SU-DHL-6 (cell line): ENCODE results near the gene PXDC1.

Source experiments
- H2AFZ ChIP-seq: fragments of 200-600 bp; sonication (generic); 2 replicates; pipeline ENCODE4 v1.6.1; 2014; ENCODE audit warnings: low read depth, mild to moderate bottlenecking, moderate library complexity, mixed read lengths, antibody characterized with exemption, low read length; ENCODE audit not compliant: severe bottlenecking
- H3F3A ChIP-seq: fragments of 200-600 bp; shearing (Covaris generic); 2 replicates; pipeline ENCODE4 v1.6.0; 2016; ENCODE audit warnings: antibody characterized with exemption, mild to moderate bottlenecking; ENCODE audit not compliant: insufficient read depth
- H3K27ac ChIP-seq: fragments of 200-600 bp; sonication (generic); 2 replicates; pipeline ENCODE4 v1.5.1; 2016; ENCODE audit warnings: low read depth, mild to moderate bottlenecking, low read length, moderate library complexity, mixed read lengths
- H3K27me3 ChIP-seq: fragments of 200-600 bp; sonication (generic), shearing (Covaris generic); 2 replicates; pipeline ENCODE4 v1.6.0; 2014; ENCODE audit warnings: mild to moderate bottlenecking, low read length
- H3K36me3 ChIP-seq: fragments of 200-600 bp; sonication (generic); 2 replicates; pipeline ENCODE4 v1.6.1; 2014; ENCODE audit warnings: mild to moderate bottlenecking, low read length, mixed read lengths
- H3K4me2 ChIP-seq: fragments of 300-600, 200-600 bp; shearing (Covaris generic), sonication (generic); 2 replicates; pipeline ENCODE4 v1.6.0; 2014; ENCODE audit warnings: low read length, low read depth, mild to moderate bottlenecking; ENCODE audit not compliant: poor library complexity, severe bottlenecking
- H3K4me3 ChIP-seq: fragments of 200-600 bp; sonication (generic); 2 replicates; pipeline ENCODE4 v1.5.1; 2014; ENCODE audit warnings: antibody characterized with exemption, low read length, mild to moderate bottlenecking, mixed read lengths; ENCODE audit not compliant: insufficient read depth, poor library complexity, severe bottlenecking
- H3K79me2 ChIP-seq: fragments of 200-600 bp; sonication (generic); 2 replicates; pipeline ENCODE4 v1.6.1; 2014; ENCODE audit warnings: mild to moderate bottlenecking, low read length, moderate library complexity; ENCODE audit not compliant: insufficient read depth
- H3K9ac ChIP-seq: fragments of 200-600 bp; sonication (generic); 2 replicates; pipeline ENCODE4 v1.7.0; 2014; ENCODE audit warnings: mild to moderate bottlenecking, low read length
- H3K9me2 ChIP-seq: fragments of 200-600 bp; sonication (generic); replicated peaks from 2 replicates; pipeline ENCODE4 v1.6.1; 2014; ENCODE audit warnings: low read length; ENCODE audit not compliant: insufficient read depth
- H3K9me3 ChIP-seq: fragments of 200-600 bp; sonication (generic); 2 replicates; pipeline ENCODE4 v1.6.1; 2014; ENCODE audit warnings: low read length, mixed read lengths; ENCODE audit not compliant: insufficient read depth
- H4K20me1 ChIP-seq: fragments of 200-600 bp; sonication (generic); 2 replicates; pipeline ENCODE4 v1.6.1; 2014; ENCODE audit warnings: low read depth, mild to moderate bottlenecking, antibody characterized with exemption, low read length, moderate library complexity, mixed read lengths
- EZH2phosphoT487 ChIP-seq: fragments of 200-600 bp; sonication (generic), shearing (Covaris generic); conservative IDR thresholded peaks from 2 replicates; pipeline ENCODE4 v1.6.1; 2018; ENCODE audit warnings: mild to moderate bottlenecking, antibody characterized with exemption, low read length, moderate library complexity, mixed read lengths
- TF ChIP-seq, protein P1 (sequence below): fragments of 200-600 bp; sonication (generic); IDR thresholded peaks from one replicate; pipeline ENCODE4 v1.5.1; 2017; ENCODE audit warnings: antibody characterized with exemption, mild to moderate bottlenecking, low read length, moderate library complexity; ENCODE audit not compliant: insufficient read depth, poor library complexity, severe bottlenecking

PXDC1 gene

DNA sequence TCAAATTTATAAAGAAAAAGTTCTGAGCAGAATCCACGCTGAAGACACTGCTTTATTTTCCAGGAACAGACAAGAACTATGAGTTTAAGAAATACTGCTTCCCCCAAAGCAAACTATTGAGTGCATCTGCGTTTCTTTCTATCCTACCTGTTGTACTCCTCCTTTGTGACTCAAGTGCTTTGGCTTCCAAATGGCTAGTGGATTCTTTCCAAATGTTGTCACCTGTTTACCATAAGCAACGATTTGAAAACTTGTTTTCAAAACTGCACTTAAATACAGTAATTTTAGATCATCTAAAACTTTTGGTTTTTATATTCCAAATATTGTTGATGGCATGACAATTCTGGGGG lies 9.5 kb downstream of the PXDC1 start:
- Histone ChIP-seq H3K36me3 (no peaks in the 10 kb centered on the region), H4K20me1 (no peaks in the 10 kb centered on the region), H3K9ac (no peak overlapping the region), H2AFZ (no peak overlapping the region), H3K4me3 (no peak overlapping the region), H3K4me2 (peak overlapping the region; percentile 2), H3K27ac (no peak overlapping the region), H3F3A (no peaks in the 10 kb centered on the region), H3K9me3 (no peaks in the 10 kb centered on the region), H3K9me2 (no peaks in the 10 kb centered on the region), H3K27me3 (no peaks in the 10 kb centered on the region), H3K79me2 (no peaks in the 10 kb centered on the region)
- TF ChIP-seq EZH2phosphoT487: no peak
- TF ChIP-seq, protein P1, sequence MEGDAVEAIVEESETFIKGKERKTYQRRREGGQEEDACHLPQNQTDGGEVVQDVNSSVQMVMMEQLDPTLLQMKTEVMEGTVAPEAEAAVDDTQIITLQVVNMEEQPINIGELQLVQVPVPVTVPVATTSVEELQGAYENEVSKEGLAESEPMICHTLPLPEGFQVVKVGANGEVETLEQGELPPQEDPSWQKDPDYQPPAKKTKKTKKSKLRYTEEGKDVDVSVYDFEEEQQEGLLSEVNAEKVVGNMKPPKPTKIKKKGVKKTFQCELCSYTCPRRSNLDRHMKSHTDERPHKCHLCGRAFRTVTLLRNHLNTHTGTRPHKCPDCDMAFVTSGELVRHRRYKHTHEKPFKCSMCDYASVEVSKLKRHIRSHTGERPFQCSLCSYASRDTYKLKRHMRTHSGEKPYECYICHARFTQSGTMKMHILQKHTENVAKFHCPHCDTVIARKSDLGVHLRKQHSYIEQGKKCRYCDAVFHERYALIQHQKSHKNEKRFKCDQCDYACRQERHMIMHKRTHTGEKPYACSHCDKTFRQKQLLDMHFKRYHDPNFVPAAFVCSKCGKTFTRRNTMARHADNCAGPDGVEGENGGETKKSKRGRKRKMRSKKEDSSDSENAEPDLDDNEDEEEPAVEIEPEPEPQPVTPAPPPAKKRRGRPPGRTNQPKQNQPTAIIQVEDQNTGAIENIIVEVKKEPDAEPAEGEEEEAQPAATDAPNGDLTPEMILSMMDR: no peak

DNA sequence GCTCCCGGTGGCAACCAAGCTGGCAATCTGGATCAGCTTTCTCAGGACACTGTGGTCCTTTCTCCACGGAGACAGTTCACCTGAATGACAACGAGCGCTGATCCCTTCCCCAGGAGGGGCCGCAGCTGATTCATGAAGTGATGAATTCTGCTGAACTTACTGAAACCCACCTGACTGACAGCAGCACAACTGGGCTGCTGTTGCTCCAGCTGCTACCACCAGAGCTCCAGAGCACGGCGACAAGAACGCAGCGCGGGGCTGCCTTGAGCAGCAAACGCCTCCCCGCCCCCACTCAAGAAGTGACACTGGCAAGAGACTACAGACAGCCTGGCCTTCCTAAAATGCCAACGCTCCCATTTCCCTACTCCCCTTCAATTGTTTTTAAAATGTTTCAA lies 10.0 kb downstream of the PXDC1 start:
- Histone ChIP-seq H3K9me2 (no peaks in the 10 kb centered on the region), H4K20me1 (no peaks in the 10 kb centered on the region)

DNA sequence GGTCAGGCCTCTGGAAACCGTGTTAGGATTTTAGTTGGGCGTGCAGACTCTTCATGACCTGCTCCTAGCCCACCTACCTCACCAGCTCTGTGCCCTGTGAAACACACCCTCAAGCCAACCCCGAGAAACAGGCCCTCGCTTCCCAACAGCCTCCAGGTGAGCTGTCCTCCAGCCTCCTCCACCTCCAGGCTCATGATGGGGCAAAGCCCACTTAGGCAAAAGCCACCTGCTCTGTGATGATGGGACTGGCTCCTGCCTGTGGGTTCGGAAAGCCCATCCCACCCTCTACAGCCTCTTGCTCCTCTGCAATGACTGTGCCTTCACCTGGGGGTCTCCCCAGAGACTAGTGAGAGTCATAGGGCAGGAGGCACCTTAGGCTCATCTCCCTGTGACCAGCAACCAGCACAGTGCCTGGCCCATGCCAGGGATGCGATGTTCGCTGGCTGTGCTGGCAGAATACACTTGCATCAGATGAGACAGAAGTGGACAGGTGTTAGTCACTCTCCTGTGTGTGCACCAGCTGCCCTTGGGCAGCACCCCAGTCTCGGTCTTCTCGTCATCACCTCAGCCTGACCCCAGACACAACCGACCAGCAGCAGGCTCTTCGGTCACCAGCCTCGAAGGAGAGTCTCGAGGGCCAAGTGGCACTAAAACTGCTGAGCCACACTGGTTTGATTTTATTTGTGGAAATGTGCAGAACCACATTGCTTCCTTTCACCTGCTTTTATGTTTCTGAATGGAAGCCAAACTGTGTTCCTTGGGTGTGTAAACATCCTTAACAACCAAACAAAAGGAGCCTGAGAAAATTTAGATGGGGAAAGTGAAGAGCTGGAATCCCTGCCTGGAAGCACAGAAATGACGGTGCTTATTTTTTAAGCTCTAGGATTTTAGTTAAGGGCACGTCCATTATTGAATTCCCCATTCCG lies 10.7 kb downstream of the PXDC1 start:
- H3K27ac ChIP-seq: no peak overlapping the region
- no peaks in the 10 kb centered on the region for H3K9me3 ChIP-seq
- no peak overlapping the region for H3K4me2 ChIP-seq
- H3K36me3 ChIP-seq: no peaks in the 10 kb centered on the region
- TF ChIP-seq, protein P1: no peak
- no peak for TF ChIP-seq EZH2phosphoT487
- H3K27me3 ChIP-seq: no peaks in the 10 kb centered on the region
- no peaks in the 10 kb centered on the region for H3F3A ChIP-seq
- no peak overlapping the region for H2AFZ ChIP-seq
- H3K9me2 ChIP-seq: no peaks in the 10 kb centered on the region
- H3K9ac ChIP-seq: no peak overlapping the region
- no peak overlapping the region for H3K4me3 ChIP-seq
- H3K79me2 ChIP-seq: no peaks in the 10 kb centered on the region
- no peaks in the 10 kb centered on the region for H4K20me1 ChIP-seq

More for the DNA sequence above, 10.0 kb downstream of the PXDC1 start:
- Histone ChIP-seq H3K4me2 (no peak overlapping the region), H2AFZ (no peak overlapping the region), H3K79me2 (no peaks in the 10 kb centered on the region), H3K4me3 (no peak overlapping the region), H3F3A (no peaks in the 10 kb centered on the region), H3K9ac (no peak overlapping the region), H3K9me3 (no peaks in the 10 kb centered on the region), H3K27me3 (no peaks in the 10 kb centered on the region), H3K27ac (no peak overlapping the region), H3K36me3 (no peaks in the 10 kb centered on the region)
- TF ChIP-seq EZH2phosphoT487: no peak
- TF ChIP-seq, protein P1: no peak
